Inferior parietal cortex (tissue), 1 donor: ENCODE data around the gene TGM2.

Source experiments
- DNase-seq: peaks from one replicate; pipeline ENCODE4 v3.0.0-alpha.2; 2016; ENCODE audit errors: extremely low spot score

Gene TGM2

DNA sequence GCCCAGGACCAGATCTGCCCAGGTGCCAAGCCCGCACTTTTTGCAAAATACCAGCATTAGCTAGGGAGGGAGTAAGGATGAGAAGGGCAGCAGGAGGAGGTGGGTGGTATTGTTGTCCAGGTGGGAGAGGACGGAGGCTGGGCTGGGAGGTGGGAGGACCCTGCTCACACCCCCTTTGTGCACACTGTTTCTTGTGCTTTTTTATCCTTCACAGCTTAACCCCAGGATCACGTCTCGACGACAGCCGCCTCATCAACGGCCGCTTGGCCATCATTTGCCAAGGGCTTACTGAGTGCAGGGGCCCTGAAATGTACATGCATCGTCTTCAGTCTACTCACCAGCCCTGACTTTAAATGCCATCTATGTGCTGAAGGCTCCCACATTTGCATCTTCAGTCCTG lies 12.1 kb upstream of the TGM2 start:
- no peak for DNase-seq

DNA sequence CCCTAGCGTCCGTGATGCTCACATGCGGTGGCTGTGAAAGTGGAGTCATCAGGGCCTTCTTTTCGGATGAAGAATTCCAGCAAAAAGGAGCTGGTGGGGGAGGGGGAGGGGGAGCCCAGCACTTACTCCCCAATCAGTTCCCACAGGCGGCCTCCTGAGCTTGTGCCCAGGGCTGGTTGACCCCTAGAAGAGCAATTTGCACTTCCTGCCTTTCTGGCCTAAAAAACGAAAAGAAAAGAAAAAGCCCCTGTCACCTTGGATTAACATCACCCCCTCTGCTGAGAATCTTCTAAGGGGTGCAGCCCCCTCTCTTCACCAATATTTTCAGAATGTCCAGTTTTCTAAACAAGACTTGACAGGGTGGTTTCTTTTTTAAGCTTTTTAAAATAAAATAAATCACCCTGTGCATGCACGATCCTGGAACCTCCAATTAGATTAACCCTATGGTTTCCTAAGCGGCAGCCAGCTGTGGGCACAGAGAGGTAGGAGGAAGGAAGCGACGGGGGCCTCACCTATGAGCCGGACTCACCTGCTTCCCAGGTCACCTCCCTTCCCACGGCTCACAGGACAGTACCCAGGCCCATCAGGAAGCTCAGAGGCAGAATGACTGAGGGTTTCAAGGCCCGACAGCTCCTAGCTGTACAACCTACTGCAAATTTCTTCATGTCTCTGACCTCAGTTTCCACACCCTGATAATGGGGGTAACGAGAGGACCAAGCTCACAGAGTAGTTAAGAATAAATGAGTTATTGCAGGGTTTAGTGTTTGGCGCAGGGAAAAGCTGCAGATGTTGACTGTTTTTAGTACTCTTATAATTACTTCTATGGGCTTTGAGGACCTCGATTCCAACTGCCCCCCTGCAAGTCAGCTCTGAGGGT lies 10.5 kb upstream of the TGM2 start:
- DNase-seq = no peak

GRCh38 chr20:38173237-38174156 lies 8.4 kb upstream of the TGM2 start:
- no peak for DNase-seq

DNA sequence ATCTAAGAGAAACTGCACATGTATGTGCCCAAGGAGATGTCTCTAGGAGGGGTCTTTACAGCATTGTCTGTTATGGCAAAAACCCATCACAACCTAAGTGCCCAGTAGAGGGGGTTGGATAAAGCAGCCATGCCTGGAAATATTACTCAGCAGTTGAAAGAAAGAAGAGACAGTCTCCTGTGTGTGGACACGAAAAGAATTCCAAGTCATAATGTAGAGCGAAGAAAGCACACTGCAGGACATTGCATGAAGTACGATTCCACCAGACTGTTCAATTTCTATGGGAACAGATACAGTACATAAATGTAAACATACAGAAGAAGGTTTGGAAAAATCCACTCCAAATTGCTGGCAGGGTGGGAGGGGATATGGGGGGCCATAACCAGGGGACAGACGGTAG lies 7.3 kb upstream of the TGM2 start:
- DNase-seq = no peak

DNA sequence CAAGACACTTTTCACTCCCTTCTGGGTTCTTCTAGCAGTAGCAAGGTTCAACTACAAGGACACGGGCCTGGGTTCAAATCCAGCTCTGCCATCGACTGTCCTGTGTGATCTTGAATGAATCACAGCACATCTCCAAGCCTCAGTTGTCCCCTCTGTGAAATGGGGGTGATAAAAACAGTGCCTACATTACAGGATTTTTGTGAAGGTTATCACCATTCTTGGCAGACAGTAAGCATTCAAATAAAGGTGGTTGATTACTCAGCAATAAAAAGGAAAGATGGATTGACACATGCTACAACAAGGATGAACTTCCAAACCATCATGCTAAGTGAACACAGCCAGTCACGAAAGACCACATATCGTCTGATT lies 6.6 kb upstream of the TGM2 start:
- DNase-seq = no peak

DNA sequence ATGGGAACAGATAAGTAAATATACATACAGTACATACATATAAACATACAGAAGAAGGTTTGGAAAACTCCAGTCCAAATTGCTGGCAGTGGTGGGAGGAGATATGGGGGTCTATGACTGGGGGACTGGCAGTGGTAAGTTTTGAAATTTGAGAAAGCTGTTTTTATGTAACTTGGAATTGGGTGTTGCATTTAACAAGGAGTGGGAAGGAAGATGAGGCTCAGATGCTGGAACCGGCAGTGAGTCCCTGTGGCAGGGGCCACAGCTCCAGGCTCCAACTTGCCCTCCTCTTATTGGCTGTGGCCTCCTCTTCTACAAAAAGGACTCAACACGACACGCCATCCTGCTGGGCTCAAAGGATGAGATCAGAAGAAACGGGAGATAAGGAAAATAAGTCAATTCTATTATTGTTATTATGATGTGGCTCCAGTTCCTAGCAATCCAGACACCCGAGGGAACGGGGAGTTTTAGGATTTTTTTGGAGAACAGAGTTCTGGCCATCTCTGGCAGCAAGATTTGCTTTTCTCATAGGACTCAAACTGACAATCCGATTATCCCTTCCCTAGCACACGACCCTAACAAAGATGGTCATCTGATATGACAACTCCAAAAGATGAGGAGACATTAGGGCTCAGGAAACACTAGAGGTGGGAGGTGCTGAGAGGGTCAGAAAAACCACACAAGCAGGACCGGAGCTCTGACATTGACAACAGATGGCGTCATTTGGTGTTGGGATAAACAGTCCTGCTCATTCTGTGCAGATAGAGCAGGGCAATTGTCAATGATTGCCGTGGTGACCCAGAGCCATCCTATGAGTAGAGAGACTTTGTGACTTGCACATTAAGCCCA lies 6.0 kb upstream of the TGM2 start:
- DNase-seq = no peak

- no peak for DNase-seq
Measured at GRCh38 chr20:38170219-38170825, 5.3 kb upstream of the TGM2 start.

GRCh38 chr20:38169636-38170193 lies 4.6 kb upstream of the TGM2 start:
- no peak for DNase-seq

GRCh38 chr20:38168791-38169589 lies 3.9 kb upstream of the TGM2 start:
- no peak for DNase-seq

GRCh38 chr20:38167851-38168760 lies 3.0 kb upstream of the TGM2 start:
- no peak for DNase-seq

DNA sequence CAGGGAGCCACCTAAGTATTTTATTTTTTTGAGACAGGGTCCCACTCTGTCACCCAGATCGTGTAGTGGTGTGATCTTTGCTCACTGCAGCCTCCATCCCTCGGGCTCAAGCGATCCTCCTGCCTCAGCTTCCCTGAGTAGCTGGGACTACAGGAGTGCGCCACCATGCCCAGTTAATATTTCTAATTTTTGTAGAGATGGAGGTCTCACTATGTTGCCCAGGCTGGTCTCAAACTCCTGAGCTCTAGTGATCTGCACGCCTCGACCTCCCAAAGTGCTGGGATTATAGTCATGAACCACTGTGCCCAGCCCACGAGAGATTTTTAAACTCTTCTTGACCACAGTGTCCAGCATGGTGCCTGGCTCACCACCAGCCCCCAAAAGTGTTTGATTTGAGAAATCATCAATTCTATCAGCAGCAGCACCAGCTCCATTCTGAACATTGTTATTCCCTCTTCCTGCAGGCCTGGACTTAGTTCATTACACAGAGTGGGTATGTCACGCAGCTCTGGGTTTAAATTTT lies 2.3 kb upstream of the TGM2 start:
- DNase-seq = no peak

DNA sequence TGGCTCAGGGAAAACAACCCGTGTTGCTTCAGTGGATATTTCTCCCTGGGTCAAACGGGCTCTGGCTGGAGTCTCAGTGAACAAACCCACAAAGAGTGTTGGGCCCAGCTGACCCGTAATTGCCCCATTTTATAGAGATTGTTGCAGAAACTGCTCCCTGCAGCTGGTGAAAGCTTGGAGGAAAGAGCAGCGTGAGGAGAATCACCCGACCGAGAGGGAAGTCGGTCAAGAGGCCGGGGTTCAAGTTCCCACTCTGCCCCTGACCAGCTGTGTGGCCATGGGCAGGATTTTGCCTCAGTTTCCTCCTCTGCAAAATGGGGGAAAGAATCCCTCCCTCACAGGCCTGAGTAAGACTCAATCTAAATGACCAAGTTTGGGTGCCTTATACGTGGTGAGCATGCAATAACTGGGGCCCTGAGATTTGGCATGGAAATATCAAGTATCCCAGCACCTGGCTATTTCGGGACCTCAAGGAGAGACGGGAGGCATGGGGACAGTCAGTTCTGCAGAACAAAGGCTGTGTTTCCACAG lies 1.7 kb upstream of the TGM2 start:
- no peak for DNase-seq

- no peak for DNase-seq
Measured at GRCh38 chr20:38165966-38166702, 1.1 kb upstream of the TGM2 start.

GRCh38 chr20:38164624-38165088 lies 414 bp downstream of the TGM2 start:
- DNase-seq = no peak

- DNase-seq = no peak
Measured at GRCh38 chr20:38164069-38164468, 1.0 kb downstream of the TGM2 start.

- DNase-seq = no peak
Measured at GRCh38 chr20:38162878-38163875, 1.9 kb downstream of the TGM2 start.

DNA sequence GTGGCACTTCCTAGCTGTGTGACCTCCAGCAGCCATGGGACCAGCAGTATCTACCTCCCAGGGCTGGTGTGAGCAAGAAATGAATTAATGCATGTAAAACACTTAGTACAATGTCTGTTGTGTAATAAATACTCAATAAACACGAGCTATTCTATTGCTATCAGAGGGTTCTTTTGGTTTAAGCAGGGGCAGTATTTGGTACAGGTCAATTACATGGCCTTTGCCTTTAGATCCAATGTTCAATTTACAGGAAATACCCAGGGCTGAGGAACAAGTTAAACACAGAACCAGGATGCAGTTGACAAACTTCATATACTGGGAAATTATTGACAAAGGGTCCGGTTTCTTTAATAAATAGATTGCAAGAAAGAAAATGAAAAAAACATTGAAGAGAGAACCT lies 2.9 kb downstream of the TGM2 start:
- no peak for DNase-seq
